Tibial nerve (tissue), 4 donors: ENCODE results near the gene CA11.

Experiments
- CTCF ChIP-seq, 5 experiments: fragments of 200-600 bp in 3 of 5; fragments of 450-650 bp in 2 of 5; sonication (generic) in 3 of 5; IDR thresholded peaks; one replicate each; pipeline ENCODE4 v1.5.1; 2016 to 2019; ENCODE audit warnings: antibody characterized with exemption in 5 of 5, mild to moderate bottlenecking in 3 of 5, moderate library complexity in 2 of 5
- EP300 ChIP-seq, 2 donors: sonication (generic); formaldehyde crosslinking; IDR thresholded peaks; one replicate each; pipeline ENCODE4 v1.6.1; 2017; ENCODE audit warnings: antibody characterized with exemption in 2 of 2, mild to moderate bottlenecking in 1 of 2
- POLR2A ChIP-seq, 2 donors: fragments of 450-650 bp; IDR thresholded peaks; one replicate each; pipeline ENCODE4 v1.6.1; 2017; ENCODE audit warnings: antibody characterized with exemption in 2 of 2, mild to moderate bottlenecking in 2 of 2, moderate library complexity in 2 of 2

- TF ChIP-seq CTCF (IDR thresholded peaks at IDR 0.05) (no peak), POLR2A (IDR thresholded peaks at IDR 0.05) (no peak), EP300 (IDR thresholded peaks at IDR 0.05) (no peak)
Observed at GRCh38 chr19:48616041-48616436, 29.9 kb downstream of the CA11 start.
